NCI-H2196 treated with DMSO at 0.1 percent for 48 hours (cell line): ENCODE measurements around the gene ZNF584.

Experiments
- DNase-seq: peaks from one replicate; lab custom pipeline; 2025; ENCODE audit not compliant: unreplicated experiment; lab: John Stamatoyannopoulos, UW

The ZNF584 gene

DNA sequence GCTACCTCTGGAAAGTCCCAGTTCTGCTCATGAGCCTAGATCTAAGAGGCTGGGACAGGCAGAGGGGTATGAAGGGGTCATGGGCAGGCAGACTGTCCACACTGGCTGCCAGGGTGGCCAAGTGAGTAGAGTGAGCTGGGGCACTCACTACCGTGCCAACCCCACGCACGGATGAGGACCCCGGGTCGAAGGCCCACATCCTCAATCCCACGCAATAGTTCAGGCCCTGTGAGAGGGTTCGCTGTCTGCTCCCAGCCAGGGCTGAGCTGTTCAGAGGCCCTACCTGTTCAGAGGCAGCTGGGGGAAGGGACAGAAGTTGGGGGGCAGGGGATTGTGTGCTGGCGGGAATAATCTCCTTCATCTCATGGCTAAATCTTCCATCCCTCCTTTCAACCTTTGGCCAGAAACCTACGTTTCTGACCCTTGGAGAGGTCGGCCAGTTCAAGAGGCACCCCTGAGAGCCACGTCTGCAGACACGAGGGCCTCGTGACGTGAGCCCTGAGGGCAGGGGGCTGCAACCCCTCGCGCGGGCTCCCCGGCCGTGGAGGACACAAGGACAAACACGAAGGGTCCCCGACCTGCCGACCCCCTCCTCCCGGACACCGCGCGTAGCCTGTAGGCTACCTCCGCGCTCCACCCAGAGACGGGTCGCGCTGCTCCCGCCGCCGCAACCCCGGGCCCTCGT lies 22.4 kb upstream of the ZNF584 start:
- DNase-seq, result no peak

- DNase-seq, result peak; percentile 98
These were observed 21.7 kb upstream of the ZNF584 start, which contains the start of gene RPS5 for GRCh38 chr19:58386576-58387337. Gene RPS5 (plus strand): TSS chr19:58387269. CDS start chr19:58388138, 869 bp downstream.

DNA sequence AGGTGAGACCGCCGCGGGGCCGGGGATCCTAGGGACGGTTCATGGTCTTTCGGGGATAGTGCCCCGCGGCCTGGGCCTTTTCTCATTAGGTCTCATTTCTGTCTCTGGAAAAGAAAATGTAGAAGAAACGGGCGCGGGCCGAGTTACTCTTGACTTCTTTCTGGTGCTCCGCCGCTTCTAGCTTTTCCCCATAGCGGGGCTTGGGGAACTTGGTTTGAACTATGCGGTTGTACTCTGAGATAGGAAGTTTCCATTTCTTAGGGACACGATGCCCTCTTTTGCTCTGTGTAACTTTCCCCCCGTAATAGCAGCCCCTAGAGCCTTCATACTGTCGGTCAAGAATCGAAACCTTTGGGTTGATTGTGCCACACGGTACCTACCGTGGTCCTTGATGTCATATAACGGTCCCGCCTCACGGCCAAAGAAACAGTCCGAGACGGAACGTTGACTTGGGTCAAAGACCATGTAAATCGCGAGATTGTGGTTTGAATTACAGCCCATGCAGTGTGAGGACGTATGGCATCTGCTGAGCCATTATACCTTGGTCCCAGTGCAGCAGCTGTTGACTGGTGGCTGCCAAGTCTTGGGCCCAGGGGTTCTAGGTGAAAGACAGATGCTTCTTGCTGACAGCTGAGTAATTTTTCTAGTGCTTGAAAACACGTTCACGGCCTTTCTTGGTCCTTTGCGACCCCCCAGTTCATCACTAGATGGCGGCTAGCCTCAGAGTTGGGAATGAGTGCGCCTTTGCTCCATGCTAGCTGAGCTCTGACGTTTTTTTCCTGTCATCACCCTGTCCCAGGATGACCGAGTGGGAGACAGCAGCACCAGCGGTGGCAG lies 20.9 kb upstream of the ZNF584 start:
- no peak for DNase-seq

DNA sequence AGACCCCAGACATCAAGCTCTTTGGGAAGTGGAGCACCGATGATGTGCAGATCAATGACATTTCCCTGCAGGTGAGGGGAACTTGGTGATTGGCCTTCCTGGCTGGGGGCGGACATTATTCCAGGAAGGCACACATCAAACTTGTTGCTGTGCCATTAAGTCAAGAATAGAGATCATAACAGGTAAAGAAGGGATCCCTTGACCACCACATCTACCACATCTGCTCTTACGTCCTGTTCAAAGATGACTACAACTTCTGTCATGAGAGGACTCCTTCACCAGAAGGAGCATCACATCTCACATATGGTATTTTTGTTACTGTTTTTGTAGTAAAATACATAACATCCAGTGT lies 20.3 kb upstream of the ZNF584 start:
- no peak for DNase-seq

GRCh38 chr19:58392945-58393724 lies 15.3 kb upstream of the ZNF584 start:
- DNase-seq, result no peak

DNA sequence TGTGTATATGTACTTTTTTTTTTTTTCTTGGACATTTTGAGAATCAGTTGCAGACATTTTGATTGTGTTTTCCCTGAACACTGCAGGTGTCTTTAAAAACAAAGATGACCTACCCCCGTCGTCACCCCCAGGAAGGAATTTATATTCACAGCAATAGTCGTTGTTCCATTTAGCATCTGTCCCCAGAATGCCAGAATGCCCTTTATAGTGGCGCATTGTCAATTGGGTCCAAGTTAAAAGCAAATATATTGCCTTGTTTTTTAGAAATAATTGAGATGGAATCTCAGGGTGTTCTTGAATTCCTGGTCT lies 14.8 kb upstream of the ZNF584 start:
- no peak for DNase-seq

- DNase-seq, result no peak
These were observed 13.6 kb upstream of the ZNF584 start for GRCh38 chr19:58394821-58395219.

GRCh38 chr19:58395220-58395978 lies 13.1 kb upstream of the ZNF584 start, which contains the start of gene RNF225:
Gene RNF225 (plus strand): TSS chr19:58395656. CDS start chr19:58396090, 434 bp downstream.
- DNase-seq, result no peak

- DNase-seq, result no peak
These were observed 12.3 kb upstream of the ZNF584 start for GRCh38 chr19:58395979-58396627.

DNA sequence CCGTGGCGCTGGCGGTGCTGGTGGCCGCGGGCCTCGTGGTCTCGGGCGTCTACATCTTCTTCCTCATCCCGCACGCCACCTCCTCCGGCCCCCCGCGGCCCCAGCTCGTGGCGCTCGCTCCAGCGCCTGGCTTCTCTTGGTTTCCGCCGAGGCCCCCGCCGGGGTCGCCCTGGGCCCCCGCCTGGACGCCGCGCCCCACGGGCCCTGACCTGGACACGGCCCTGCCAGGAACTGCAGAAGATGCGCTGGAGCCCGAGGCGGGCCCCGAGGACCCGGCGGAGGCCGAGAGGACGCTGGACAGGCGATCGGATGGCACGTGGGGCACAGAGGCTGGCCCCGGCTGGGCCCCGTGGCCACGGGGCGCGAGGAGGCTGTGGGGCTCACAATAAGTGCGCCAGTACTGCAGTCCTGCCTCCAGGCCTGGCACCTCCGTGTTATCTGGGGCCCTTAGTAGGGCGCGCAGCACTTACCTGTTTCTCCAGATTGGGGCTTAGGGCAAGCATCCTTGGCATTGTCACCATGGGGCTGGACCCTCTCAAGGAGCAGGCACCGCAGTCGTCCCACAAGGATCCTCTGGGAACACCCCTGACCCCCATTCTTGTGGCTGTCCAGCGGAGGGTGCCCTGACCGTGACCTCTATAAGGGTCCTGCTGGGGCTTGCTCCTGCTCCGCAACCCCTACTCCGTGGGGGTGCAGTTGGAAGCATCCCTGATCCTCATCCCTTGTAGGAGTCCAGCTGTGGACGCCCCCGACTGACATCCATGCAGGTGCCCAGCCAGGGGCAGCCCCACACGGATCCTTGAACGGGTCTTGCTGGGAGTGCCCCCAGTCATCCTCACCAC lies 11.5 kb upstream of the ZNF584 start:
- DNase-seq, result no peak

DNA sequence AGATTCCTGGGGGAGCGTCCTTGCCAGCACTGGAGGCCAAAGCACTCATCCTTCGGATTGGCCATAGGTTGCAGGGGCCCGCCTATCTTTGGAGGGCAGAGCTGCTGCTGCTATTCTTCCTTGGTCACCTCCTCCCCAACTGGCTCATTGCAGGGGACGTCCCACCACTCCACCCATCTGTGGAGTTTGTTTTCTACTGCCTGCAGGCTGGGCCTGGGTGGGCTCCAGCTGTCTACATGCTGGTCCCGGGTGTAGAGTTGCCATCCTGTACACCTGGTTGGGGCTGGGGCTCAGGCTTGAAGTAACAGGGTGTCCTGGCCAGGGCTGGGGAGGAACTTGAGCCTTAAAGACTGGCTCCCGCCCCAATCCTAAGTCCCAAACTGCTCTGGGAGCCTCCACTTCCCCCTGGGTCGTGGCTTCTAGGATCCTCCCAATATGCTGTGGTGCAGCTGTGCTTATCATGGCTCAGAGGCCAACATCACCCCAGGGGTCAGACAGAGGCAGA lies 10.9 kb upstream of the ZNF584 start:
- DNase-seq, result no peak

DNA sequence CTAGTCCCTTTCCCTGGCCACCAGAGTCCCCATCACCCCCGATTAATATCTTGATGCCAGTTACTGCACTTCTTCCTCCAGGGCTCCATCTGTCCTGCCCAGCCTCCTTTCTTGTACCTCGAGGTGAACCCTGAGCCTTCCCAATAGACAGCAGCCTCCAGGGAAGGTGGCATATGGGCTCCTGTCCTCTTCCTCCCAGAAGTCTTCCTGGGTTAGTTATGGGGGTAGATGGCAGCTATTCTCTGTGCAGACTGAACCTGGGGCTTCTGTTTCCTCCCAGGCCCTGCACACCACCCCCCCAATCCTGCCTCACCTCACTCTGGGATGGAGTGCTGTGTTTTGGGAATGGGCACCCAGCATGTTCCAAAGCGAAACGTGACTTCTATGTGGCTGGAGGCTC lies 10.4 kb upstream of the ZNF584 start:
- no peak for DNase-seq

- no peak for DNase-seq
These were observed 9.9 kb upstream of the ZNF584 start for GRCh38 chr19:58398545-58398944.

DNA sequence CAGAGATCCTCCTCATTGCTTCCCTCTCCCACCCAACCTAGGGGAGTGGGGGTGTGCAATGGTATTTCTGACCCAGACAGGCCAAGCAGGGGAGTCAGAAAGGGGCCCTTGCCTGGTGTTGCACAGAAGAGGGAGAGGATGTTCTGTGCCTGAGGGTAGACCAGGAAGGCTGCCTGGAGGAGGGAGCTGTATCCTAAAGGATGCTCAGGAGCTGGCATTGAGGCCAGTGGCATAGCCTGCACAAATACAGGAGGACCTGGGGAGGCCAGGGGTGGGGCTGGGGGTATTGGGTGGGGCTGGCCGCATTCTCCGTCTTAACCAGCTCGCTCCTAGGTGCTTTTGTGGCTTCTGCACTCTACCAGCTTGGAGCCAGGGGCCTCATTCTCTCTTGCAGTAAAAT lies 8.5 kb upstream of the ZNF584 start:
- DNase-seq, result no peak

GRCh38 chr19:58400316-58400915 lies 8.0 kb upstream of the ZNF584 start:
- peak; percentile 46 for DNase-seq

GRCh38 chr19:58400916-58401839 lies 7.3 kb upstream of the ZNF584 start:
- peak; percentile 98 for DNase-seq

DNA sequence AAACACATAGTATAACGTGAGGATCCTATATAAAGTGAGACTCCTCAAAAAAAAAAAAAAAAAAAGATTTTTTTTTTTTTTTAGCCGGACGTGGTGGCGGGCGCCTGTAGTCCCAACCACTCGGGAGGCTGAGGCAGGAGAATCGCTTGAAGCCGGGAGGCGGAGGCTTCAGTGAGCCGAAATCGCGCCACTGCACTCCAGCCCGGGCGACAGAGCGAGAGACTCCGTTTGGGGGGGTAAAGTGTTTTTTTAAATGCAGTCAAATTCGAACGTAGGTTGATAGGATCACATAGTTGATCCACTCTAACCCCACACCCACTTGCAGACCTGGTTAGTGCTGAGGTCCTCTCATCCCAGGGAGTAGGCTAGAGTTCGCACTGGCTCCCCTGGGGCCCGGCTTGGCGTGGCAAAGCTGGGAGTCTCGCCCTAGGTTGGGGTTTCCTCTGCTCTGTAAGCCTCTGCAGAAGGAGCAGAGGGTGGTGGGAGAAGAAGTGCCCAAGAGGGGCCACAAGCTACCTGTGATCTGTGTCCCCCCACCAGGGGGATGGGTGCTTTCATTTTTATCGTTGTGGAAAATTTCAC lies 6.5 kb upstream of the ZNF584 start:
- no peak for DNase-seq
